HG03060 (cell line): ENCODE measurements around the gene CLDN12.

Experiments
- ATAC-seq: cut with Tn5 transposase; IDR thresholded peaks from one replicate; pipeline ENCODE4 v1.9.1; 2021; ENCODE audit warnings: low read depth, moderate number of reproducible peaks; ENCODE audit not compliant: unreplicated experiment

The CLDN12 gene

DNA sequence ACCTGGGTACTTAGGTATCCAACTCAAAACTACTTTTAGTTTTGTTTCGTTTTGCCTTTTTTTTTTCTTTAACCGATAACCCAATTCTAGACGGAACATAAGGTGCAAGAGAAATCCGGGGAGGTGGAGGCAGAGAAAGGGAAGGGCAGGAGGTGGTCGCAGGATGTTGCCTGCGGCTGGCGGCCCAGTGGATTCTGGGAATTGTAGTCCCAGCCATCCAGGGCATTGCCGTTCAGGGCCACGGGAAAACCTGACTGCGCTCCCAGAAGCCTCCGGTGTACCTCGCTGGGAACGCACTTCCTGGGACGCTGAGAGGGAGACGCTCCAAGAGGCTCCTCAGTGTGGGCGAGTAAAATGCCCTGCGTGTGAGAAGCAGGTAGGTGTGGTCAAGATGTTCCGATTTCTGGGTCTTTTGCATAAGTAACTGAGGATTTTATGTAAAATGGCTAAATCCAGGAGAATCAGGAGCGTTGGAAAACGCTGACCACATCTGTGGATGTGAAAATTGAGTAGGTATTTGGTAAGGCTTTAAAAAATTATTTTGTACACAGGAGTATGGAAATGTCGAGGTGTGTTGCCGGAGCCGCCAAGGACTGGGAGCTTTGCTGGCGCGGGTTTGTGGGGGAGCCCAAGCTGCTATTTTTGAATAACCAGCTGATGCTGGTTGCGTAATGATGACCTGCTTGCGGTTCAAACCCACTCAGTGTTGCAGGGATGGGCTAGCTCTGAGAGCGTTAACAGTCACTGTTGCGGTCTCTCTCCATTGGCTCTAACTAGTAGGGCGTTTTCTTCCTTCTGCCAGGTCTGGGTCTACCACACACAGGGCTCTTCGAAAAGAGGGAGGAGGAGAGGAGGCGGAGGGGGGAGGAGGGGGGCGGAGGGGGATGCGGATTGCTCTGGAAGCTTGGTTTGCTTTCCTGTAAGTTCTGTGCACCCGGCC, at the start of gene CLDN12:
CLDN12 (plus strand) TSS at position 288 of the 940 bp plus-strand sequence. CDS start 9,216 bp downstream, outside the sequence.
- peak; percentile 96 for ATAC-seq

DNA sequence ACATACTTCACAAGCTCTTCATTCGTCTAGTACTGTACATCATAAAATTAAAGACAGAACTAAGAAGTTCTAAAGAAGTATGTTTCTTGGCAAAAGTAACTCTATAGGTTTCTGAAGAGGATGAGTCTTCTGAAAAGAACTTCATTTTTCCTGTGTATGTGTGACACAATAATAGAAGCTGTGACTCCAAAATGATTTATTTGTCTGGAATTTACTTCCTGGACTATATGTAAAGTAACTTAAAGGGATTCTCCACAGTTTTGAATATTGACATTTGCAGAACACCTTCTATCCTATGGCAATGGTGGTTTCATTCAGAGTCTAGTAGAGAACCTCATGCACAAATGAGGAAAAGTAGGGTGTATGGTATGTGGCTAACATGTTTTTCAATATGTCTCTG, 19.8 kb upstream of the CLDN12 start:
- ATAC-seq, result no peak

DNA sequence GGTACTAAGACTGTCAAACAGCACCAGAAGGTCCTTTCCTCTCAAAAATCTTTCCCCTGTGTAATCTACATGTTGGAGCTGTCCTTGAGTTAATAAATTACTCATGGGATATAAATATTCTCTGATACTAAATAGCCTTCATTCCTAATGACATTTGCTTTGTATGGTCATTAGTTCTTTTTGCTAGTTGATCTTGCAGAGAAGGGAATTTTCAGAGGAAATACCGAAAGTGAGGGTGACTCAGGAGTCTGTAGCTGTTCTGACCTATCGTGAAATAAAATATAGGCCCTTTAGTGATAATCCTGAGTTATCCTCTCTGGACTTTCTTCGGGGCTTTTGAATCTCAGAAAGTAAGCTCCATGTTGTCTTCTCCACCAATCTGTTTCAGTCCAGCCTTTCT, 19.4 kb upstream of the CLDN12 start:
- ATAC-seq, result no peak

DNA sequence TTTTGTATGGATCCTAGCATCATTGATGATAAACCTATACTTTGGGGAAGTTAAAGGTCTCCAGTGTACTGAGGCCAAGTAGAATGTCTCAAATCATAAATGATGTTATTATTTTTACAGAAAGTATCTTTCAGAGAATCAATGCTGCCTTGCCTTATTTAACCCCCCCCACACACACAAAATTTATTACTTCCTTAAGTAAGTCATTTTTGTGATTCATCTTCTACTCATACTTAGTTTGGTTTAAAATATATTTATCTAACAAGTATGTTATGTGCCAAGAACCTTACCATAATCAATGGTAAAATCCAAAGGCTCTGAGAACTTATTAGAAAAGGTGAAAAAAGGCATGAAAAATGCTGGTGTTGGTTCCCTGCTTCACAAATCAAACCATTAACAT, 18.8 kb upstream of the CLDN12 start:
- ATAC-seq, result no peak

DNA sequence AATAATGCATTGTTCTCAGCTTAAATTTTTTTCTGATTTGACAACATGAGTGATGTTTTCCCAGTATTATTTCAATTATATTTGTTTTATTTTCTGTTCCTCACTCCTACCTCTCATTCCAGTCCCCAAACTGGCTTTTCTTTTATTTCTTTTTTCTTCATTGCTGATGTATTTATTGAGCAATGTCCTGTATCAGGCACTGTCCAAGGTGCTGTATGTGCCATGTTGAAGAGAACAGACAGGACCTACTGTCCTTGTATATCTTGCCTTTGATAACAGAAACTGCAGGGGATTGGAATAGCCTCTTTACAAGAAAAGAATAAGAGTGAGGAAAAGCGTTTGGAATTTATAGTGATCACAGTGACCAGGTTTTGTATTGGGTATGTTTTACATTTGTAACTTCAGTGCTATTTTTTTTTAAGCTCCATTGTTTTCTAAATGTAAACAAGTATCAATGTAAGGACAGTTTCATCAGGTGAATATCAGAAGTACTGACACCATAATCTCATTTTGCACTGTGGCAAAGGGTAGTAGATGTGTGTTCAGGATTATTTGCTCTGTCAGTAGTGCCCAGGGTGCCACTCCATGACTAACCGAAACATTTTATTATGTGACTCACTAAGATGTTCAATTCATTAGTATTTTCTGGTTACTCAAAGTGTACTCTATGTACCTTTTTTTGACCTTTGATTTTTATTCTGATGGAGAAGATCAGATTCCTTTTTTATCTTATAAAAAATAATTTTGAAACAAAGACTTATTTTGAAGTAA, 15.6 kb upstream of the CLDN12 start:
- no peak for ATAC-seq

DNA sequence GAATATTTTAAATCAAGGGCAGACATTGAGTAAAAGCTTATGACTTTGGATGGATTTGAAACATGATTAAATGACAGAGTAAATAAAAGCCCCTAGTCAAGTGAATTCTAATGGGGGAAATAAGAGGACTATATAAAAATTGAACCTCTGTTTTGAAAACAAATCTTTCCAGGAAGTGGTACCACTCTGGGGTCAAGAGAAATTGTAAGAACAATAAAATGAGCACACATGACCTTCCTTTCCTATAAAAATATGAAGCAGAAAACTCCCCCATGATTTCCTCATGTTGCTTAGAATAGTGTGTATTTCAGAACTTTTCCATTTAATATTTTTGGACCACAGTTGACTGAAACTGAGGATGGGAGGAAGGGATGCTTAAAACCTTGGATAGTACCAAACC, 12.3 kb upstream of the CLDN12 start:
- no peak for ATAC-seq

DNA sequence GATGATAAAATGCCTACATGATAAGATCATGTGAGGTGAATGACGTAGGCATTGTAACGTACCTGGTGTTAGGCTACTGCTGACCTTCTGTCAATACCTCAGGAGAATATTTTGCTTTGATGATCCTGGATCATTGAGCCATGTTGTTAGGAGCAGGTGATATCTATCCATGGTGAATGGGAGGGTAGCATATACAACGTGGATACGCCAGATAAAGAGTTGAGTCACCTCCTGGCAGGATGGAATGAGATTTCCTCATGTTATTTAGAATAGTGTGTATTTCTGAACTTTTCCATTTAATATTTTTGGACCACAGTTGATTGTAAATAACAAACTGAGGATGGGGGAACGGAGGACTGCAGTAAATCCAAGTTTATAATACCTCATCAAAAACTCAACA, 11.8 kb upstream of the CLDN12 start:
- no peak for ATAC-seq

DNA sequence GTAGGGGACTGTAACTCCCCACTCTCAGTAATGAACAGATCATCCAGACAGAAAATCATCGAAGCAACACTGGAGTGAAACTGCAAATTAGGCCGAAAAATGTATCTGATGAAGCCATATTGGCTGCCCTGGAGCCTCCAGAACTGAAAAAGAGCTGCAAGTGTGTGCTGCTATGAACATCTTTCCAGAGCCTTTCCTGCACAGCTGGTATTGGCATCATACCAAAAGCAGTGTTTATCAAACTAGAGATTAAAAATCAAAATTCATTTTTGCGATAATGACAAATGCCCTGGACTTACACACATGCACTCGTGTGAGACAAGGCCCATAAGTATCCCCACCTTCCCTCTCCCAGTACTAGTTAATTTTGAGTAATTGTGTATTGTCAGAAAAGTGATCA, 6.8 kb upstream of the CLDN12 start:
- ATAC-seq, result no peak

DNA sequence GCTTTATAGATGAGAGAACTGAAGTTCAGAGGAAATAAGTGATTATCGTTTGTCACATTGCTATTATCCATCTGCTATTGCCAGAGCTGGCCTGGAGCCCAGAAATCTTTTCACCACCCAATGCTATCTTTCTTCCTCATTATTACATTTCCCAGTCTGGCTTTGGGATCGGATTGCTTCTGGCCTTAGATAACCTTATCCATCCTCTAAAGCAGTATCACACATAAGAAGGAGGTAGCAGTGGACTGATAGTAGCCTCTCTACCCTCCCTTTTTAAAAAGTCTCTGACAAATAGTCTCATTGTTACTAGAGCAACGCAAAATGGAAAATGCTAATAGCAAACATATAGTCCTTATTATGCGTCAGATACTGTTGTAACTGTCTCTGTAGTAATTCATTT, 1.3 kb upstream of the CLDN12 start:
- ATAC-seq, result no peak

DNA sequence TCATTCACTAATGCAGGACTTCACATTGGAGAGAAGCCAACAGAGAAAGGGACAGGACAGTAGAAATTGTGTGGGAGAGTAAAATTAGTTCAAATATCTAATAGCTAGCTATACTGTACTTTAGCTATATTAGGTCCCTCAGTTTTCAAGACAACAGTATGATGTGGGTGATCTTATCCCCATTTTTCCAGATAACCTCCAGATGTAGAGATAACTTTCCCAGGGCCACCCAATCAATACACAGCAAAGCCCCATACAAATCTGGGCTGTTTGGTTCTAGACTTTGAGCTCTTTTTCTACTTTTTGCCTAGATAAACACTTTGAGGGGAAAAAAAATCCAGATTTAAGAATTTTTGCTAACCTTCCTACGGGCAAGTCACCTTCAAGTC, 482 bp upstream of the CLDN12 start:
- ATAC-seq, result no peak

DNA sequence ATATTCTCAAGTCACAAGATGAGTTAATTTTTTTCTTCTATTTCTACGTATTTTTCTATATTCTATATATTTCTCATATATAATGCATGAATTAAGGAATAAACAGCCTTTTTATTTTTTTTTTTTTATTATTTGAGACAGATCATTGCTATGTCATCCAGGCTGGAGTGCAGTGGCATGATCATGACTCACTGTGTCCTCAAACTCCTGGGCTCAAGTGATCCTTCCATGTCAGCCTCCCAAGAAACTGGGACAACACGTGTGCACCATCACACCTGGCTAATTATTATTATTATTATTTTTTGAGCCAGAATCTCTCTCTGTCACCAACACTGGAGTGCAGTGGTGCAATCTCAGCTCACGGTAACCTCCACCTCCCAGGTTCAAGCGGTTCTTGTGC, 1.5 kb downstream of the CLDN12 start:
- no peak for ATAC-seq

DNA sequence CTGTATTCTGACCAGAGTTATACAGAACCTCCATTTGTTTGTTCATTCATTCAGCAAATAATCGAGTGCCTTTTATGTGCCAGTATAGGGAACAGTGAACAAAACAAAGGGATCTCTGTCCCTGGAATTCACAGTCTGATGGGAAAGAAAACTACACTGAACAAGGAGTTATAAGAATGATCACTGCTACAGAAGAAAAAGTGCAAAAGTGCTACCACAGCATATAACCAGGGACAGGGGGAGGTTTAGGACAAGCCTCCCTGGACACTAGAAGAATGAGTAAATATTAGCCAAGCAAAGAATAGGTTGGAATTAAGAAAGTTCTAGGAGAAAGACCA, 4.2 kb downstream of the CLDN12 start:
- ATAC-seq, result no peak

DNA sequence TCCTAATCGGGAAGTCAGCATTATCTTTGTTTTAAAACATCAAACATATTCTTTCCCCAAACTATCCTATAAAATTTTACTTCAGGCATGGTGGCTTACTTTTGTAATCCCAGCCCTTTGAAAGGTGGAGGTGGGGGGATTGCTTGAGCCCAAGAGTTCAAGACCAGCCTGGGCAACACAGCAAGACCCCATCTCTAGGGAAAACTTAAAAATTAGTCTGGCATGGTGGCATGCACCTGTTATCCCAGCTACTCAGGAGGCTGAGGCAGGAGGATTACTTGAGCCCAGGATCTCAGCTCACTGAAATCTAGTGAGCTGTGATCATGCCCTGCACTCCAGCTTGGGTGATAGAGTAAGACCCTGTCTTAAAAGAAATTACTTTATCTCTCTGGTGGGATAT, 4.9 kb downstream of the CLDN12 start:
- ATAC-seq, result no peak

DNA sequence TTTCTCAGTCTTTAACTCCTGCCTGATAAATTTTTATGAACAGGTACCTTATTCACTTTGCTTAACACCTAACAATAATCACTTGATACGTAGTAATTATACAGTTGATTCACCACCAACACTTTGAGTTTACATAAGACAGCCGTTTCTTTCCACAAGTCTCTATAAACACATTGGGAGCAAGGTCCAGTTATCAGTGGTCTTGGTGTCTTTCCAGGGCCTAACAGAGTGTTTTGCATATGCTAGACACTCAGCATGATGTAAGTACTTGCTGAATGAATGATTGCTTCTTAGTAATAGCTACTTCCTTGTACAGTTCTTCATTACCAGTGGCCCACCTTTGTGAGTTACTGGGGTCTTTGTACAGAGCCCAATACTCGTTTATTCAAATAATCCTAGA, 6.4 kb downstream of the CLDN12 start:
- ATAC-seq, result no peak

DNA sequence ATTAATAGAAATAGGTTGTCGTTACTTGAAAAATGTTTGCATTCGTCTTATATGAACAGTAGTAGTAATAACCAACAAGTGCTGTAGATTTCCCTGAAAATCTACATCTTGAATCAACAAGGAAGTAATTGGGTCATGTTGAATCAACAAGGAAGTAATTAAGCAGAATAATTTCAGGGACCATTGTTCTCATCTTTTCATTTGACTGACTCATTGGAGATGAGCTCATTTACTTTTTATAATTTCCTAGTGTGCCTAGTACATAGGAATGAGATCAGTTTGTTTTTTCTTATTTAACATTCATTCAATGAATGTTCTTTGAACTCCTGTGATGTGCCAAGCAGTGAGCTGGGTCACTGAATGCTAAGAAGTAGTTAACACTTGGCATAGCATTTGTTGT, 8.2 kb downstream of the CLDN12 start:
- ATAC-seq, result no peak

DNA sequence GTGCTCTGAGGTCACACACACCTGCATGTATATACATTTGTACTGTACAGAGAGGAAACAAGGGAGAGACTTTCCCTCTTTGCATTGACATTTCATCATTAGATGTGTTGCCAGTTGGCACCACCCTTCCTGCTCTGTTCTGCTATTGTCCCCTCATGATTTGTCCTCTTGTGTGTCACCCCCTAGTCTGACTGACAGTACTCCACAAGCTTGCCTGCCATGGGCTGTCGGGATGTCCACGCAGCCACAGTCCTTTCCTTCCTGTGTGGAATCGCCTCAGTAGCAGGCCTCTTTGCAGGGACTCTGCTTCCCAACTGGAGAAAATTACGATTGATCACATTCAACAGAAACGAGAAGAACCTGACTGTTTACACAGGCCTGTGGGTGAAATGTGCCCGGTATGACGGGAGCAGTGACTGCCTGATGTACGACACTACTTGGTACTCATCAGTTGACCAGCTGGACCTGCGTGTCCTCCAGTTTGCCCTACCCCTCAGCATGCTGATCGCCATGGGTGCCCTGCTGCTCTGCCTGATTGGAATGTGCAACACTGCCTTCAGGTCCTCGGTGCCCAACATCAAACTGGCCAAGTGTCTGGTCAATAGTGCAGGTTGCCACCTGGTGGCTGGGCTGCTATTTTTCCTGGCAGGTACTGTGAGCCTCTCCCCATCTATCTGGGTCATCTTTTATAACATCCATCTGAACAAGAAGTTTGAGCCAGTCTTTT, 9.4 kb downstream of the CLDN12 start:
- no peak for ATAC-seq

DNA sequence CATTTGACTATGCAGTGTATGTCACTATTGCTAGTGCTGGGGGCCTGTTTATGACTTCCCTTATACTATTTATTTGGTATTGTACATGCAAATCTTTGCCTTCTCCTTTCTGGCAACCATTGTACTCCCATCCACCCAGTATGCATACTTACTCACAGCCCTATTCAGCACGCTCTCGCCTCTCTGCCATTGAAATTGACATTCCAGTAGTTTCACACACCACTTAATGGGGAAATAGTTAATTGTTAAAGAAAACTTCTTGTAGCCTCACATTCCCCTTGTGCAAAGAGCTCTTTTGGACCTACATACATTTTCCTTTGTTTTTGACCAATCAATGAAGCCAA, 9.9 kb downstream of the CLDN12 start:
- no peak for ATAC-seq

DNA sequence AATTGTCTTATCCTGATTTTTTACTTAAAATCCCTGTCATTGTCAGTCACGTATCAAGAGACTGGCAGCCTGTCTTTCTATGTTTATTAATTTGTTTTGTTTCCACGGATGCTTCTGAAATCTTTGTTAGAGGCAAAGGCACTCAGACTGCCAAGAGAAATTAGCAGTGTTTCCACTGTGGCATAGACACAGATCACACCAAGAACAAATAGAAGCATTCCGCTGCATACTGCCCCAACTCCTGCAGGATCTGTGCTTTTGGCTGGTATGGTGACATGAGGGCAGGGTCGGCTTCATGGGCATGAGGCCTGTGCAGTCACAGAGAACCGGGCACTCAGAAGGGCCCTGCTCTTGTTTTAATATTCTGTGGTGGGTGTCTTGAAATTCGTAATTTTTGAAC, 18.4 kb downstream of the CLDN12 start:
- no peak for ATAC-seq

DNA sequence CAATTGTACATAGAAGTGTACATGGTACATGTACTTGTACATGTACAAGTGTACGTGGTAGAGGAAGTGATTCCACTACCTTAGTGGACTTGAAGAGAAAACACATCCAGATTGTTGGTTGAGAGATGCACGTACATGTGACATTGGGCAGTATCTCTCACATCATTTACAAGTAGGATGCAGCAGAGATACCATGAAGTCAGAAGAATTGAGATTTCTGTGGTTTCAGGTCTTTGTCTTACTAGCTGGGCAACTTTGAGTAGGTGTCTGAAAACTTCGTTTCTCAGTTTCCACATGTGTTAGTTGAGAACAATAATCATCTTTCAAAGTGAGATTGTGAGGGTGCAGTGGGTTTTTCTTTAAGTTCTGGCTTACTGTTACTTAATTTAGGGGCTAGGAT, 21.5 kb downstream of the CLDN12 start:
- peak; percentile 90 for ATAC-seq

DNA sequence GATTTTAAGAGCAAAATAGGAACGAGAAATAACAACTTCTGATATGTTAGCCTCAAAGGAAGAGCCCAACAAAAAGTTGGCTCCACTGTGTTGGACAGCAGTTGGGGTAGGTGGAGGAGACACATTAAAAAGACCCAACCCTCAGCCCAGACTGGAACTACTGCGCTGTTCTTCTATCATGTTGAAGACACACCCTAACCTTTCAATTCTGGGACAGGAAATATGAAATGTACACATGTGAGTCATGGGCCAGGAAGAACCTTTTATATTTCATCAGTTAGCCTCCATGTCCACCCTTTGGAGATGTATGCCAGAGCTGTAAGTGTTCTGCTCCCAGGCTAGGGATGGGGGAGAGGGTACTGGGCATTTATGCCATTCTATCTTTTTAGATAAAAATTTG, 22.1 kb downstream of the CLDN12 start:
- ATAC-seq, result no peak
